ENCODE measurements around the gene CHID1. TPM values are rescaled to one million over a fixed set of nuclear protein-coding genes. Genes with fewer than 3 reads are reported as not detected.

CHID1 gene
- total RNA-seq, 1 donor from 2014 or later = 69.4 TPM

DNA sequence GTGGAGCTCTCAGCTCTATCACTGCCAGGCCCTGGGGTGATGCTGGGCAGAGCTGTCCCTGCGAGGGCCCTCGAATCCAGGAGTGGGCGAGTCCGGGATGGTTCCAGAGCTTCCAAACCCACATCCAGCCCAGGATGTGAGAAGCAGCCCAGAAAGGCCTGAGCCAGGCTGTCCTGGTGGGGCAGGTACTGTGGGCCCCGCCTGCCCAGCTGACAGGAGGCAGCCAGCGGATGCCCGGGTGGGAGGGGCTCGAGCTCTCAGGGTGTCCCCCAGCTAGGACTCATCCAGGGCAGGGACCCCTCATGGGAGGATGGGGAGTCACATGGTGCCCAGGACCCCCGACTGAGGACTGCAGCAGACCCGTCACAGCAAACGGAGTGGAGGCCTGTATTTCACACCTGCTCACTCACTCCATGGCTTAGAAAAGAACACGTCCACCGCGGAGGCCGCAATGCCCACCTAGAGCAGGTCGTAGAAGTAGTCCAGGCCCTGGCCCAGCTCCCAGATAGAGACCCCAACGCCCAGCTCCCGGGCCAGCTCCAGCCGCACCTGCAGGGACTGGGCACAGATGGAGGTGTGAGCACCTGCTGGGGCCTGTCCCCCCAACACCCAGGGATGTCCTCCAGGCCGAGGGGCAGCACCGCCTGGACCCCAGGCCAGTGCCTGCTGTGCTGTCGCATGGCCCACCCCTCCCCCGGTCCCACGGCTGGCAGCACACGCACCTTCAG lies 41.0 kb downstream of the CHID1 start:
- TF ChIP-seq, protein P1, sequence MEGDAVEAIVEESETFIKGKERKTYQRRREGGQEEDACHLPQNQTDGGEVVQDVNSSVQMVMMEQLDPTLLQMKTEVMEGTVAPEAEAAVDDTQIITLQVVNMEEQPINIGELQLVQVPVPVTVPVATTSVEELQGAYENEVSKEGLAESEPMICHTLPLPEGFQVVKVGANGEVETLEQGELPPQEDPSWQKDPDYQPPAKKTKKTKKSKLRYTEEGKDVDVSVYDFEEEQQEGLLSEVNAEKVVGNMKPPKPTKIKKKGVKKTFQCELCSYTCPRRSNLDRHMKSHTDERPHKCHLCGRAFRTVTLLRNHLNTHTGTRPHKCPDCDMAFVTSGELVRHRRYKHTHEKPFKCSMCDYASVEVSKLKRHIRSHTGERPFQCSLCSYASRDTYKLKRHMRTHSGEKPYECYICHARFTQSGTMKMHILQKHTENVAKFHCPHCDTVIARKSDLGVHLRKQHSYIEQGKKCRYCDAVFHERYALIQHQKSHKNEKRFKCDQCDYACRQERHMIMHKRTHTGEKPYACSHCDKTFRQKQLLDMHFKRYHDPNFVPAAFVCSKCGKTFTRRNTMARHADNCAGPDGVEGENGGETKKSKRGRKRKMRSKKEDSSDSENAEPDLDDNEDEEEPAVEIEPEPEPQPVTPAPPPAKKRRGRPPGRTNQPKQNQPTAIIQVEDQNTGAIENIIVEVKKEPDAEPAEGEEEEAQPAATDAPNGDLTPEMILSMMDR (IDR thresholded peaks at IDR 0.05) = no peak
- Histone ChIP-seq H3K4me1 (no peaks in the 10 kb centered on the region), H3K4me3 (no peak overlapping the region), H3K36me3 (peaks cover 24 to 25% of the 10 kb centered on the region in 2 donors), H3K9me3 (no peaks in the 10 kb centered on the region), H3K27me3 (no peaks in the 10 kb centered on the region), H3K27ac (no peak overlapping the region)
- DNase-seq (ENCODE audit: low spot score in 2 of 2) = no peak
- intact Hi-C loops (cut with DNase I) = no loop called here

DNA sequence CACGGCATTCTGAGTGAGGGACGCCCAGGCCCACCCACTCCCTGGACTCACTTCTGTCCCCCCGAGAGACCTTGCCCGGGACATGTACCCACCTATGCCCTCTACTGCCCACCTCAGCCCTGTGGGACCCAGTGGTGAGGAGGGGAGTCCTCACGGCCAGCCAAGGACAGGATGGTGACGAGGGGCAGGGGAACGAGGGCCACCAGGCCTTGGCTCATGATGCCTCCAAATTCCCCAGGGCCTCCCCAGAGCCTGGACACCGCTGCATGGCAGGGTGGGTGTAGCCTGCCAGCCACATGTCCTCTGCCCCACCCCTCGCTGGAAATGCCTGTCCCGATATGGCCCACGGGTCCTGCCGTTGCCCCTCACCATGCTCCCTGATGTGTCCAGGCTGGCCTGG lies 41.8 kb downstream of the CHID1 start:
- TF ChIP-seq, protein P1 (IDR thresholded peaks at IDR 0.05) = no peak
- DNase-seq (ENCODE audit: low spot score in 2 of 2) = no peak
- Histone ChIP-seq H3K36me3 (peaks cover 25 to 33% of the 10 kb centered on the region in 2 donors), H3K4me1 (no peaks in the 10 kb centered on the region), H3K27ac (no peak overlapping the region), H3K9me3 (no peaks in the 10 kb centered on the region), H3K27me3 (no peaks in the 10 kb centered on the region), H3K4me3 (no peak overlapping the region)
- intact Hi-C loops (cut with DNase I) = no loop called here

- Histone ChIP-seq H3K27ac (no peak overlapping the region), H3K27me3 (no peaks in the 10 kb centered on the region), H3K4me3 (no peak overlapping the region), H3K36me3 (peaks cover 29 to 36% of the 10 kb centered on the region in 2 donors), H3K4me1 (no peaks in the 10 kb centered on the region), H3K9me3 (no peaks in the 10 kb centered on the region)
- intact Hi-C loops (cut with DNase I) = no loop called here
- TF ChIP-seq, protein P1 (IDR thresholded peaks at IDR 0.05) = no peak
- DNase-seq (ENCODE audit: low spot score in 2 of 2) = no peak
These were observed 42.2 kb downstream of the CHID1 start for GRCh38 chr11:868394-868793.

- no peak overlapping the region for H3K4me3 ChIP-seq
- H3K4me1 ChIP-seq = no peaks in the 10 kb centered on the region
- H3K36me3 ChIP-seq = peaks cover 32 to 41% of the 10 kb centered on the region in 2 donors
- no peaks in the 10 kb centered on the region for H3K27me3 ChIP-seq
- H3K9me3 ChIP-seq = no peaks in the 10 kb centered on the region
- TF ChIP-seq, protein P1 (IDR thresholded peaks at IDR 0.05) = no peak
- no peak overlapping the region for H3K27ac ChIP-seq
- intact Hi-C loops (cut with DNase I) = no loop called here
- DNase-seq (ENCODE audit: low spot score in 2 of 2) = no peak
These were observed 42.7 kb downstream of the CHID1 start for GRCh38 chr11:867856-868358.

- no peak for DNase-seq (ENCODE audit: low spot score in 2 of 2)
- Histone ChIP-seq H3K9me3 (no peaks in the 10 kb centered on the region), H3K4me3 (no peak overlapping the region), H3K36me3 (peaks cover 37 to 46% of the 10 kb centered on the region in 2 donors), H3K27me3 (no peaks in the 10 kb centered on the region), H3K27ac (no peak overlapping the region), H3K4me1 (no peaks in the 10 kb centered on the region)
- intact Hi-C loops (cut with DNase I) = no loop called here
- TF ChIP-seq, protein P1 (IDR thresholded peaks at IDR 0.05) = no peak
These were observed 44.1 kb downstream of the CHID1 start for GRCh38 chr11:866481-866880.

Measured in ascending aorta (tissue), 2 donors.